ENCODE measurements around the gene MYO10. TPM values are rescaled to one million over a fixed set of nuclear protein-coding genes. Genes with fewer than 3 reads are reported as not detected.

MYO10 gene
- total RNA-seq, 1 experiment from 2014 or later, result 202 TPM

DNA sequence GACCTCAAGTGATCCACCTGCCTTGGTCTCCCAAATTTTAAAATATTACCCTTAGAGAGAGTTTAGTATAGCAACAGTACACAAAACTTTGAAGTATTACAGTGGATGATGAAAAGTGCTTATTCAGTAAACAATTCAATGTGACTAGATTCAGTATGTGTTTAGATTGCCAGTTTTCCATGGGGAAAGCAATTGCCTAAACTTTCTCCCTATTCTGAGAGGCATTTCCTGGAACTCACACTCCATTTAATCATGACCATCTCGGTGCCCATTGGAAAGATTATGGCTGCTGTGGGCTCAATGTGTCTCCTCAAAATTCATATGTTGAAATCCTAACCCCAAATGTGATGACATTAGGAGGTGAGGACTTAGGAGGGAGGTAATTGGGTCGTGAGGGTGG lies 38.9 kb upstream of the MYO10 start:
- no peak for DNase-seq (ENCODE audit: low spot score)
- no TSS peak for BruUV-seq (replicated peaks)
- Histone ChIP-seq H3K27me3 (replicated peaks; ENCODE audit: insufficient read depth, low read depth, low read length, poor library complexity) (no peaks in the 10 kb centered on the region), H3K9me3 (ENCODE audit: low read depth, low read length, poor library complexity, severe bottlenecking) (no peaks in the 10 kb centered on the region), H3K36me3 (ENCODE audit: insufficient read depth, low read length, poor library complexity, severe bottlenecking) (no peaks in the 10 kb centered on the region), H3K27ac (ENCODE audit: low read depth, low read length, poor library complexity, severe bottlenecking) (no peak overlapping the region), H3K4me3 (ENCODE audit: low read depth, low read length, poor library complexity, severe bottlenecking) (no peak overlapping the region), H3K4me1 (ENCODE audit: insufficient read depth, low read length, poor library complexity, severe bottlenecking) (no peaks in the 10 kb centered on the region)
- TF ChIP-seq EZH2 (IDR thresholded peaks at IDR 0.05; ENCODE audit: borderline replicate concordance, low read depth, low read length, poor library complexity, severe bottlenecking) (no peak), CTCF (conservative IDR thresholded peaks at IDR 0.05; ENCODE audit: low read depth, low read length) (no peak)
- ChIA-PET POLR2A (ENCODE audit: low non-redundant PET) (no interaction called here), CTCF (no interaction called here)
- intact Hi-C loops (cut with micrococcal nuclease; ENCODE audit: unreplicated experiment), result no loop called here

- intact Hi-C loops (cut with micrococcal nuclease; ENCODE audit: unreplicated experiment), result no loop called here
- DNase-seq (ENCODE audit: low spot score), result no peak
- TF ChIP-seq EZH2 (IDR thresholded peaks at IDR 0.05; ENCODE audit: borderline replicate concordance, low read depth, low read length, poor library complexity, severe bottlenecking) (no peak), CTCF (conservative IDR thresholded peaks at IDR 0.05; ENCODE audit: low read depth, low read length) (no peak)
- no peaks in the 10 kb centered on the region for H3K9me3 ChIP-seq (ENCODE audit: low read depth, low read length, poor library complexity, severe bottlenecking)
- H3K4me3 ChIP-seq (ENCODE audit: low read depth, low read length, poor library complexity, severe bottlenecking), result no peak overlapping the region
- H3K27me3 ChIP-seq (replicated peaks; ENCODE audit: insufficient read depth, low read depth, low read length, poor library complexity), result no peaks in the 10 kb centered on the region
- ChIA-PET POLR2A (ENCODE audit: low non-redundant PET) (no interaction called here), CTCF (no interaction called here)
- H3K4me1 ChIP-seq (ENCODE audit: insufficient read depth, low read length, poor library complexity, severe bottlenecking), result no peaks in the 10 kb centered on the region
- BruUV-seq (replicated peaks), result no TSS peak
- no peaks in the 10 kb centered on the region for H3K36me3 ChIP-seq (ENCODE audit: insufficient read depth, low read length, poor library complexity, severe bottlenecking)
- H3K27ac ChIP-seq (ENCODE audit: low read depth, low read length, poor library complexity, severe bottlenecking), result no peak overlapping the region
Observed at GRCh38 chr5:16970826-16971225, 34.7 kb upstream of the MYO10 start.

DNA sequence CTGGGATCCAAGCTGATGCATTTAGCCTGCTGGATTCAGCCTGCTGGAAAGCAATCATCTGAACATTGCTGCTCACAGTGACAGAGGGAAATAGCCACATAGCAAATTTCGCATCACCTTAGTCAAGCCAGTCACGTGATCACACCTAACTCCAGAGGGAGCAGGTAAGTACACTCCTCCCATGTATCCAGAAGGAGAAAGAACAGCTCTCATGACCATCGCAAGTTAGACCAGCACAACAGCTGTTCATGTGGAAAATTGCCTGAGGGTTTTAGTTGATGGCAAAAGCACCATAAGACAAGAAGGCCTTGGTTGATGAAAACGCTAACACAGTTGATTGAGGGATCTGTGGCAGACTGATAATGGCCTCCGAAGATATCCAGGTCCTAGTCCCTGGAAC lies 34.2 kb upstream of the MYO10 start:
- BruUV-seq (replicated peaks), result no TSS peak
- no peaks in the 10 kb centered on the region for H3K36me3 ChIP-seq (ENCODE audit: insufficient read depth, low read length, poor library complexity, severe bottlenecking)
- POLR2A ChIA-PET (ENCODE audit: low non-redundant PET), result no interaction called here
- H3K4me3 ChIP-seq (ENCODE audit: low read depth, low read length, poor library complexity, severe bottlenecking), result no peak overlapping the region
- intact Hi-C loops (cut with micrococcal nuclease; ENCODE audit: unreplicated experiment), result no loop called here
- no peaks in the 10 kb centered on the region for H3K4me1 ChIP-seq (ENCODE audit: insufficient read depth, low read length, poor library complexity, severe bottlenecking)
- no peaks in the 10 kb centered on the region for H3K9me3 ChIP-seq (ENCODE audit: low read depth, low read length, poor library complexity, severe bottlenecking)
- no peak for TF ChIP-seq CTCF (conservative IDR thresholded peaks at IDR 0.05; ENCODE audit: low read depth, low read length)
- TF ChIP-seq EZH2 (IDR thresholded peaks at IDR 0.05; ENCODE audit: borderline replicate concordance, low read depth, low read length, poor library complexity, severe bottlenecking), result no peak
- CTCF ChIA-PET, result no interaction called here
- no peak overlapping the region for H3K27ac ChIP-seq (ENCODE audit: low read depth, low read length, poor library complexity, severe bottlenecking)
- no peaks in the 10 kb centered on the region for H3K27me3 ChIP-seq (replicated peaks; ENCODE audit: insufficient read depth, low read depth, low read length, poor library complexity)
- no peak for DNase-seq (ENCODE audit: low spot score)

All from A673 (cell line).